CD4-positive, alpha-beta T cell (primary cell): ENCODE measurements around the gene PLEKHA7. TPM values are rescaled to one million over a fixed set of nuclear protein-coding genes. Genes with fewer than 3 reads are reported as not detected.

ENCODE experiments used
- ATAC-seq: fragments of 200-7000 bp; cut with Tn5 transposase; one replicate; pipeline ENCODE4 v1.10.0; 2022; ENCODE audit warnings: mild to moderate bottlenecking; ENCODE audit not compliant: poor library complexity
- CTCF ChIA-PET: fragments of 350-600 bp; sonication (Branson Sonifier 250); formaldehyde crosslinking; loops from one replicate; lab custom pipeline; 2021; ENCODE audit warnings: antibody characterized with exemption, inconsistent platforms; lab: Charles Lee
- POLR2A ChIA-PET: fragments of 350-600 bp; sonication (Branson Sonifier 250); formaldehyde crosslinking; loops from one replicate; lab custom pipeline; 2021; ENCODE audit warnings: antibody characterized with exemption, inconsistent platforms; lab: Charles Lee
- DNase-seq, 14 experiments: peaks; one replicate each; pipeline ENCODE4 v3.0.0-alpha.2; 2013 to 2020; ENCODE audit warnings: mixed read lengths in 2 of 14
- H3K27ac ChIP-seq, 2 donors: one replicate each; pipeline versions ENCODE4 v1.5.1 to v1.7.0; 2013; ENCODE audit warnings: low read length in 2 of 2, low read depth in 1 of 2, mild to moderate bottlenecking in 1 of 2
- H3K27me3 ChIP-seq, 2 experiments: 1 replicate in 1 of 2; 2 replicates in 1 of 2; pipeline versions ENCODE4 v1.6.1 to v1.7.0; 2013; ENCODE audit warnings: low read length in 2 of 2, control low read depth in 1 of 2, mild to moderate bottlenecking in 1 of 2, moderate library complexity in 1 of 2; ENCODE audit not compliant: insufficient read depth in 2 of 2, control insufficient read depth in 1 of 2
- H3K36me3 ChIP-seq: one replicate; pipeline ENCODE4 v1.6.1; 2013; ENCODE audit warnings: low read length, control low read depth; ENCODE audit not compliant: insufficient read depth
- H3K4me1 ChIP-seq: one replicate; pipeline ENCODE4 v1.6.1; 2013; ENCODE audit warnings: low read length, control low read depth; ENCODE audit not compliant: insufficient read depth
- H3K4me3 ChIP-seq: one replicate; pipeline ENCODE4 v1.5.1; 2013; ENCODE audit warnings: mild to moderate bottlenecking, low read length, moderate library complexity
- H3K9me3 ChIP-seq, 2 experiments: 1 replicate in 1 of 2; 2 replicates in 1 of 2; pipeline versions ENCODE4 v1.6.1 to v1.7.0; 2013; ENCODE audit warnings: low read length in 2 of 2, mild to moderate bottlenecking in 2 of 2, control low read depth in 1 of 2, moderate library complexity in 1 of 2; ENCODE audit not compliant: control insufficient read depth in 1 of 2, insufficient read depth in 1 of 2
- H3K27ac Mint-ChIP-seq: one replicate; pipeline ENCODE4 v1.8.0; 2020; ENCODE audit warnings: mixed read lengths
- H3K27me3 Mint-ChIP-seq: one replicate; pipeline ENCODE4 v1.8.0; 2021; ENCODE audit warnings: mixed read lengths
- H3K36me3 Mint-ChIP-seq: one replicate; pipeline ENCODE4 v1.8.0; 2021; ENCODE audit warnings: low read depth, mixed read lengths
- H3K4me1 Mint-ChIP-seq: one replicate; pipeline ENCODE4 v1.8.0; 2021; ENCODE audit warnings: low read depth, mixed read lengths
- H3K4me3 Mint-ChIP-seq: one replicate; pipeline ENCODE4 v1.8.0; 2020; ENCODE audit warnings: mild to moderate bottlenecking, mixed read lengths
- H3K9me3 Mint-ChIP-seq: one replicate; pipeline ENCODE4 v1.8.0; 2020; ENCODE audit warnings: mixed read lengths
- intact Hi-C, 2 experiments: fragments of 100-400 bp; cut with DNase I in 1 of 2; cut with micrococcal nuclease in 1 of 2; formaldehyde crosslinking; loops; one replicate each; pipeline versions ENCODE4 v1.15.1 to v1.9.0; 2023 to 2025; cut with DNase I, micrococcal nuclease
- total RNA-seq, 174 experiments: library from RNA in 2 of 174; stranded (reverse) in 2 of 174; gene quantifications; one replicate each; pipeline ENCODE4 v1.2.3 and lab custom pipeline; 2021 to 2026
- TF ChIP-seq, protein P1 (sequence below): fragments of 200-600 bp; IDR thresholded peaks from one replicate; pipeline ENCODE4 v1.8.0; 2022; ENCODE audit warnings: antibody characterized with exemption, mild to moderate bottlenecking

Gene PLEKHA7
- total RNA-seq, 2 experiments from 2014 or later = 4.5 to 4.8 TPM

- Mint-ChIP-seq H3K4me3 (peak overlapping the region; percentile 34), H3K36me3 (peaks cover 64% of the 10 kb centered on the region), H3K4me1 (peaks cover 67% of the 10 kb centered on the region), H3K9me3 (no peaks in the 10 kb centered on the region), H3K27me3 (no peaks in the 10 kb centered on the region), H3K27ac (peak overlapping the region; percentile 39)
- ChIA-PET POLR2A (no interaction called here), CTCF (no interaction called here)
- peaks cover 58% of the 10 kb centered on the region for H3K36me3 ChIP-seq
- ATAC-seq = no peak
- H3K4me1 ChIP-seq = peaks cover 33% of the 10 kb centered on the region
- no peaks in the 10 kb centered on the region for H3K27me3 ChIP-seq
- no peaks in the 10 kb centered on the region for H3K9me3 ChIP-seq
- TF ChIP-seq, protein P1, sequence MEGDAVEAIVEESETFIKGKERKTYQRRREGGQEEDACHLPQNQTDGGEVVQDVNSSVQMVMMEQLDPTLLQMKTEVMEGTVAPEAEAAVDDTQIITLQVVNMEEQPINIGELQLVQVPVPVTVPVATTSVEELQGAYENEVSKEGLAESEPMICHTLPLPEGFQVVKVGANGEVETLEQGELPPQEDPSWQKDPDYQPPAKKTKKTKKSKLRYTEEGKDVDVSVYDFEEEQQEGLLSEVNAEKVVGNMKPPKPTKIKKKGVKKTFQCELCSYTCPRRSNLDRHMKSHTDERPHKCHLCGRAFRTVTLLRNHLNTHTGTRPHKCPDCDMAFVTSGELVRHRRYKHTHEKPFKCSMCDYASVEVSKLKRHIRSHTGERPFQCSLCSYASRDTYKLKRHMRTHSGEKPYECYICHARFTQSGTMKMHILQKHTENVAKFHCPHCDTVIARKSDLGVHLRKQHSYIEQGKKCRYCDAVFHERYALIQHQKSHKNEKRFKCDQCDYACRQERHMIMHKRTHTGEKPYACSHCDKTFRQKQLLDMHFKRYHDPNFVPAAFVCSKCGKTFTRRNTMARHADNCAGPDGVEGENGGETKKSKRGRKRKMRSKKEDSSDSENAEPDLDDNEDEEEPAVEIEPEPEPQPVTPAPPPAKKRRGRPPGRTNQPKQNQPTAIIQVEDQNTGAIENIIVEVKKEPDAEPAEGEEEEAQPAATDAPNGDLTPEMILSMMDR = no peak
- H3K27ac ChIP-seq = no peak overlapping the region
- DNase-seq = no peak
- no peak overlapping the region for H3K4me3 ChIP-seq
- intact Hi-C loops = no loop called here
Measured at GRCh38 chr11:16743478-16743877, 270.7 kb downstream of the PLEKHA7 start.

DNA sequence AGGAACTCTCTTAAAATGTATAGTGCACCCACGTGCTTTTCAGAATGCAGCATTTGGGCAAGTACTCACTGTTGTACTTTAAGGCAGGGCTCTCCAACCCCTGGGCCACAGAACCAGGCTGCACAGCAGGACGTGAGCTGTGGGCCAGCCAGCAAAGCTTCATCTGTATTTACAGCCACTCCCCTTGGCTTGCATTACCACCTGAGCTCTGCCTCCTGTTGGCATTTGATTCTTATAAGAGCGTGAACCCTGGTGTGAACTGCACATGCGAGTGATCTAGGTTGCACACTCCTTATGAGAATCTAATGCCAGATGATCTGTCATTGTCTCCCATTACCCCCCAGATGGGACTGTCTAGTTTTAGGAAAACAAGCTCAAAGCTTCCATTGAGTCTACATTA is 272.7 kb downstream of the PLEKHA7 start:
- ATAC-seq (no peak), DNase-seq (peak in 2 of 14 experiments; percentile 9 to 16)
- no peak overlapping the region for H3K27ac Mint-ChIP-seq
- TF ChIP-seq, protein P1 = no peak
- peaks cover 47% of the 10 kb centered on the region for H3K36me3 Mint-ChIP-seq
- Histone ChIP-seq H3K27me3 (no peaks in the 10 kb centered on the region), H3K4me1 (peaks cover 39% of the 10 kb centered on the region), H3K36me3 (peaks cover 38% of the 10 kb centered on the region), H3K27ac (no peak overlapping the region), H3K9me3 (no peaks in the 10 kb centered on the region), H3K4me3 (no peak overlapping the region)
- no peaks in the 10 kb centered on the region for H3K27me3 Mint-ChIP-seq
- H3K4me1 Mint-ChIP-seq = peaks cover 53% of the 10 kb centered on the region
- no peaks in the 10 kb centered on the region for H3K9me3 Mint-ChIP-seq
- intact Hi-C loops = no loop called here
- POLR2A ChIA-PET = no interaction called here
- CTCF ChIA-PET = no interaction called here
- H3K4me3 Mint-ChIP-seq = peak overlapping the region; percentile 52

GRCh38 chr11:16738947-16739815 is 275.0 kb downstream of the PLEKHA7 start:
- TF ChIP-seq, protein P1 = no peak
- peaks cover 38% of the 10 kb centered on the region for H3K4me1 ChIP-seq
- Mint-ChIP-seq H3K4me3 (no peak overlapping the region), H3K36me3 (peaks cover 24% of the 10 kb centered on the region), H3K9me3 (no peaks in the 10 kb centered on the region), H3K27ac (no peak overlapping the region), H3K27me3 (no peaks in the 10 kb centered on the region), H3K4me1 (peaks cover 31% of the 10 kb centered on the region)
- intact Hi-C loops = loop anchor here (2.0 to 10.0 kb wide), 5 partner anchors 338 to 1656 kb away; partner anchors contain the start of genes RPS13 (in 2 of the 2), LDHA (in 1 of the 2), PIK3C2A (in 1 of the 2) and SERGEF (in 1 of the 2)
- ATAC-seq (peak; percentile 3), DNase-seq (peak in 4 of 14 experiments; percentile 11 to 53 (median 43))
- peaks cover 19% of the 10 kb centered on the region for H3K36me3 ChIP-seq
- H3K4me3 ChIP-seq = peak overlapping the region; percentile 78
- H3K9me3 ChIP-seq = no peaks in the 10 kb centered on the region
- CTCF ChIA-PET = no interaction called here
- POLR2A ChIA-PET = interaction anchor here (1.1 to 2.4 kb wide), 6 partner anchors 9 to 338 kb away, joined by 3 to 26 read pairs (median 6); partner anchors contain the start of gene RPS13
- no peaks in the 10 kb centered on the region for H3K27me3 ChIP-seq
- peak overlapping the region; percentile 94 to 98 for H3K27ac ChIP-seq
